ENCODE measurements around the gene PDZRN3. TPM values are rescaled to one million over a fixed set of nuclear protein-coding genes. Genes with fewer than 3 reads are reported as not detected.

The PDZRN3 gene
- total RNA-seq, 1 donor from 2014 or later = 23.9 TPM

DNA sequence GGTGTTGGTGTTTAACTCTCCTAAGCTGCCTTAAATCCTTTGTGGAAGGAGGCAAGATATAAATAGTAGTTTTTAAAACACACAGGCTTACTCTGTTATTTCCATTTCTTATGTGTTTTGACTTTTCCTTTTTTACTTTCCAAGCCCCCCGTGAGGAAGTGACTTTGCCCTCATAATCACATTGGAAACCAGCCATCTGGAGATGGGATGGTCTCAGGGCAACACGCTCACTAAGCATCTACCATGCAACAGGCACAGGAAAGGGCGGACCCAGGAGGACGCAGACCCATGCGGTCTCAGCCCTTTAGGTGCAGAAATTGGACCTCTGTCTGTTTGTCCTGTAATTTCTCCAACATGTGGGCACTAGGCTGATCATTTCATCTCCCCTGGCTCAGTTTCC lies 115.7 kb downstream of the PDZRN3 start:
- Histone ChIP-seq H3K36me3 (no peaks in the 10 kb centered on the region), H3K9me3 (no peaks in the 10 kb centered on the region), H3K27me3 (no peaks in the 10 kb centered on the region), H3K27ac (no peak overlapping the region), H3K4me1 (peaks cover 3% of the 10 kb centered on the region), H3K4me3 (no peak overlapping the region)
- ATAC-seq = no peak
- no peak for DNase-seq
- intact Hi-C loops (cut with DNase I) = no loop called here
- TF ChIP-seq, protein P1, sequence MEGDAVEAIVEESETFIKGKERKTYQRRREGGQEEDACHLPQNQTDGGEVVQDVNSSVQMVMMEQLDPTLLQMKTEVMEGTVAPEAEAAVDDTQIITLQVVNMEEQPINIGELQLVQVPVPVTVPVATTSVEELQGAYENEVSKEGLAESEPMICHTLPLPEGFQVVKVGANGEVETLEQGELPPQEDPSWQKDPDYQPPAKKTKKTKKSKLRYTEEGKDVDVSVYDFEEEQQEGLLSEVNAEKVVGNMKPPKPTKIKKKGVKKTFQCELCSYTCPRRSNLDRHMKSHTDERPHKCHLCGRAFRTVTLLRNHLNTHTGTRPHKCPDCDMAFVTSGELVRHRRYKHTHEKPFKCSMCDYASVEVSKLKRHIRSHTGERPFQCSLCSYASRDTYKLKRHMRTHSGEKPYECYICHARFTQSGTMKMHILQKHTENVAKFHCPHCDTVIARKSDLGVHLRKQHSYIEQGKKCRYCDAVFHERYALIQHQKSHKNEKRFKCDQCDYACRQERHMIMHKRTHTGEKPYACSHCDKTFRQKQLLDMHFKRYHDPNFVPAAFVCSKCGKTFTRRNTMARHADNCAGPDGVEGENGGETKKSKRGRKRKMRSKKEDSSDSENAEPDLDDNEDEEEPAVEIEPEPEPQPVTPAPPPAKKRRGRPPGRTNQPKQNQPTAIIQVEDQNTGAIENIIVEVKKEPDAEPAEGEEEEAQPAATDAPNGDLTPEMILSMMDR (IDR thresholded peaks at IDR 0.05) = no peak

DNA sequence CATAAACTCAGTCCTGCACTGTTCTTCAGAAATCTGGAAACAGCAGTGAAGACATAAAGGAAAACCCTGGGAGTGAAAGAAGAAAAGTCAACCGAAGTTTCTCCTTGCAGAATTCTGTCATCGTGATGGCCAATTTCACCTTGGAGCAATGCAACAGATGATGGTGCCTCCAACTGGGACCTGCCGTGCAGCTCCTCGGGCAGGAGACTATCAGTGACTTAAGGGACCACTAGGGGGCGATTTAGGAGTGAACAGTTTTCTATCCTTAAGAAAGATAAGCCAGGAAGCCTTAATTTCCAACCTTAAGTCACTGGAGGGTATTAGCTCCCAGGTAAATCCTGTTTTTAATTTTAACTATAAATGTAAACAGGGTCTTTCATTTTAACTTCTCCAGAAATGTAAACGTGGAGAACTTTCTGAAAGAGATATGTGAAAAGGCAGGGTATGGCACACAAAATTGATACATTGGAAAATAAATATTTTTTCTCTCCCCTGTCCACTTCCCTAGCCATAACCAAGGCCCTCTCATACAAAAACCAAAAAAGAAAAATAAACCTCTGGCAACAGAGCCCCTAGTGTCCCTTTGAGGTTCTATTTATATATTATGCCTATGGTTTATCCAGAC lies 116.3 kb downstream of the PDZRN3 start:
- no peak overlapping the region for H3K27ac ChIP-seq
- peak; percentile 88 for ATAC-seq
- intact Hi-C loops (cut with DNase I) = no loop called here
- no peak overlapping the region for H3K4me3 ChIP-seq
- DNase-seq = no peak
- no peaks in the 10 kb centered on the region for H3K9me3 ChIP-seq
- H3K27me3 ChIP-seq = no peaks in the 10 kb centered on the region
- H3K36me3 ChIP-seq = no peaks in the 10 kb centered on the region
- TF ChIP-seq, protein P1 (IDR thresholded peaks at IDR 0.05) = peak; percentile 73
- peaks cover 3% of the 10 kb centered on the region for H3K4me1 ChIP-seq

DNA sequence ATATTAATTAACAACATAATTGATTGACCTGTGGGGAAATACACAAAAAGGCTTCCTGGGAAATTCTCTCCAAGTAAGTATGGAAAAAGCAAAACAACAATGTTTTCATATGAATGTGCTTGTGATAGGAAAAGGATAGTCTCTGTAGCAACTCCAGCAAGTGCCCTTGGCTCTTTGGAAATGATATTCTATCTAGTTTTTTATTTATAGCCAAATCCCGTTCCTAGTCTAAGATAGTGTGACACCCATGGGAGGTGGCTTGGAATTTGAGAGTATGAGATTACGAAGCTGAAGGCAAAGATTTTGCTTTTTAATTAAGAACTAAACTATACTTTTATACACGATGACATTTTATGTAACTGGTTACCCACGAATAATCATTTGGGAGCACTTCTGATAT lies 119.9 kb downstream of the PDZRN3 start:
- Histone ChIP-seq H3K9me3 (no peaks in the 10 kb centered on the region), H3K4me1 (peaks cover 6% of the 10 kb centered on the region), H3K27ac (no peak overlapping the region), H3K27me3 (no peaks in the 10 kb centered on the region), H3K4me3 (no peak overlapping the region), H3K36me3 (no peaks in the 10 kb centered on the region)
- ATAC-seq (no peak), DNase-seq (no peak)
- TF ChIP-seq, protein P1 (IDR thresholded peaks at IDR 0.05) = no peak
- intact Hi-C loops (cut with DNase I) = no loop called here

DNA sequence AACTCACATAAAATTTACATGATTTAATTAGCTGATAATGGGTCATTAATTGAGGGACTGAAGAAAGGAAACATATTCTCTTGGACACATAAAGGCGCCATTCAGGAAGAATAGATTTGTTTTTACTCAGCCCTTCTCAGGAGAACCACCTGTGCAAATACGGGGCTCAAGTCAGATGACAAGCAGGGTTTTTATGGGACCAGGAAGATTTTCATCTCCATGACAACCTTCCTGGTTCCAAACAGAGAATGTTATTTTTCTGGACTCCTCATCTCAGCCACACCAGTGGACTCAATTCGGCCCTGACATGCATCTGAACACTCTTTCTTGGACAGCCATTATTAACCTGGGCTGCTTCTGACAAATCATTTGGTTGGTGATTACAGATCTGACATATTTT lies 120.5 kb downstream of the PDZRN3 start:
- peaks cover 6% of the 10 kb centered on the region for H3K4me1 ChIP-seq
- no peaks in the 10 kb centered on the region for H3K36me3 ChIP-seq
- DNase-seq (no peak), ATAC-seq (no peak)
- no peak overlapping the region for H3K27ac ChIP-seq
- intact Hi-C loops (cut with DNase I) = no loop called here
- TF ChIP-seq, protein P1 (IDR thresholded peaks at IDR 0.05) = no peak
- H3K4me3 ChIP-seq = no peak overlapping the region
- no peaks in the 10 kb centered on the region for H3K9me3 ChIP-seq
- H3K27me3 ChIP-seq = no peaks in the 10 kb centered on the region

DNA sequence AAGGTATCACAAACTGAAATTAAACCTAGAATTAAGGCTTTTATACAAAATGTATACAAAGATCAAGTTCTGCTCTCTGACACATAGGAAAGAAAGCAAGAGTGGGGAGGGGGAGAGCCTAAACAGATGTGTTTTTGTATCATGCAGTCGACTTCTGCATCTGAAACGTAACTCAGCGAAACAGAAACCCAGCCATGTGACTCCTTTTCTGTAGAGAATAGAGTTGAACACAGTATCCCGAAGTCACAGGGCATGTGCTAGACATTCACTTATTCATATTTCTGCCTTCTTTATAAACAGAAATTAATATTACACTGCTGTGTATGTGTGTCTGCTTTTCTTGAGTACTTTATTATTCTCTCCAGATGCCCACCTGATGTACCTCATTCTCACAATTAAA lies 121.0 kb downstream of the PDZRN3 start:
- no peak for DNase-seq
- Histone ChIP-seq H3K36me3 (no peaks in the 10 kb centered on the region), H3K4me3 (no peak overlapping the region), H3K9me3 (no peaks in the 10 kb centered on the region), H3K4me1 (peaks cover 6% of the 10 kb centered on the region), H3K27ac (no peak overlapping the region), H3K27me3 (no peaks in the 10 kb centered on the region)
- TF ChIP-seq, protein P1 (IDR thresholded peaks at IDR 0.05) = no peak
- no peak for ATAC-seq
- intact Hi-C loops (cut with DNase I) = no loop called here
